Lower leg skin (tissue), 4 donors: ENCODE results near the gene TFF2. TPM values are rescaled to one million over a fixed set of nuclear protein-coding genes. Genes with fewer than 3 reads are reported as not detected.

Experiments
- DNase-seq, 2 donors: peaks; one replicate each; pipeline ENCODE4 v3.0.0-alpha.2; 2019; ENCODE audit warnings: low spot score in 2 of 2
- H3K4me3 ChIP-seq: fragments of 200-600 bp; sonication (generic); 2 replicates; pipeline ENCODE4 v1.5.1; 2017; ENCODE audit warnings: mild to moderate bottlenecking, low read depth; ENCODE audit not compliant: poor library complexity, severe bottlenecking
- CTCF ChIP-seq, 3 donors: fragments of 450-650 bp; IDR thresholded peaks; one replicate each; pipeline ENCODE4 v1.5.1; 2016; ENCODE audit warnings: antibody characterized with exemption in 3 of 3, mild to moderate bottlenecking in 3 of 3, moderate library complexity in 2 of 3
- POLR2A ChIP-seq, 2 donors: fragments of 450-650 bp; IDR thresholded peaks; one replicate each; pipeline ENCODE4 v1.6.1; 2016 to 2017; ENCODE audit warnings: antibody characterized with exemption in 2 of 2, mild to moderate bottlenecking in 1 of 2, moderate library complexity in 1 of 2
- WGBS, 2 donors: methylation state at CpG; one replicate each; pipeline ENCODE4 v1.1.5; 2018; 5-methylcytosine and 5-hydroxymethylcytosine counted together
- intact Hi-C: fragments of 100-400 bp; cut with DNase I; formaldehyde crosslinking; loops from one replicate; pipeline ENCODE4 v1.15.0; 2023; ENCODE audit warnings: low total_unique reads
- total RNA-seq, 4 donors: library from RNA; depleted of rRNA; stranded (reverse); fragments of >200 nt; gene quantifications; one replicate each; pipeline ENCODE4 v1.1.0, GENCODE V29; 2016

Gene TFF2
- total RNA-seq, 4 donors from 2014 or later, result not detected

- 82 to 87% methylated on average over 11 of the region's 11 CpGs for WGBS, 2 donors
- DNase-seq, result peak in 1 of 2 donors; percentile 39
- intact Hi-C loops, result no loop called here
- TF ChIP-seq POLR2A (IDR thresholded peaks at IDR 0.05), result no peak
- no peak for TF ChIP-seq CTCF (IDR thresholded peaks at IDR 0.05)
- H3K4me3 ChIP-seq, result no peak overlapping the region
Measured at GRCh38 chr21:42343963-42344510, 6.8 kb downstream of the TFF2 start.

GRCh38 chr21:42343556-42343955, 7.2 kb downstream of the TFF2 start:
- 88 to 91% methylated on average over 6 of the region's 6 CpGs for WGBS, 2 donors
- intact Hi-C loops, result no loop called here

GRCh38 chr21:42343101-42343500, 7.7 kb downstream of the TFF2 start:
- intact Hi-C loops, result no loop called here
- WGBS, 2 donors, result 88 to 92% methylated on average over 10 of the region's 10 CpGs
- no peak overlapping the region for H3K4me3 ChIP-seq
- peak in 1 of 2 donors; percentile 76 for DNase-seq
- TF ChIP-seq CTCF (IDR thresholded peaks at IDR 0.05) (no peak), POLR2A (IDR thresholded peaks at IDR 0.05) (no peak)

More at GRCh38 chr21:42343556-42343955, 7.2 kb downstream of the TFF2 start:
- H3K4me3 ChIP-seq, result no peak overlapping the region
- DNase-seq, result peak in 1 of 2 donors; percentile 43
- TF ChIP-seq POLR2A (IDR thresholded peaks at IDR 0.05) (no peak), CTCF (IDR thresholded peaks at IDR 0.05) (no peak)

- TF ChIP-seq POLR2A (IDR thresholded peaks at IDR 0.05) (no peak), CTCF (IDR thresholded peaks at IDR 0.05) (no peak)
- intact Hi-C loops, result no loop called here
- DNase-seq, result peak in 1 of 2 donors; percentile 57
- no peak overlapping the region for H3K4me3 ChIP-seq
- 92 to 93% methylated on average over 15 of the region's 15 CpGs for WGBS, 2 donors
Measured at GRCh38 chr21:42341776-42342542, 8.8 kb downstream of the TFF2 start.

- TF ChIP-seq CTCF (IDR thresholded peaks at IDR 0.05) (no peak), POLR2A (IDR thresholded peaks at IDR 0.05) (no peak)
- peak in 1 of 2 donors; percentile 57 for DNase-seq
- intact Hi-C loops, result no loop called here
- WGBS, 2 donors, result 60% methylated on average over 24 of the region's 24 CpGs
- no peak overlapping the region for H3K4me3 ChIP-seq
Measured at GRCh38 chr21:42340187-42341050, 10.4 kb downstream of the TFF2 start.
